Keratinocyte (primary cell): ENCODE measurements around the gene FRY. TPM values are rescaled to one million over a fixed set of nuclear protein-coding genes. Genes with fewer than 3 reads are reported as not detected.

Source experiments
- DNase-seq: peaks from one replicate; pipeline ENCODE4 v3.0.0-alpha.2; 2011; ENCODE audit warnings: low read depth, missing footprints, low spot score
- FAIRE-seq: peaks from 2 replicates; lab custom pipeline; 2011; peaks lifted over from hg19 to GRCh38; lab: Jason Lieb, UNC
- H2AFZ ChIP-seq: 2 replicates; pipeline ENCODE4 v1.6.0; 2012; ENCODE audit warnings: low read length, control low read depth, inconsistent platforms; ENCODE audit not compliant: control insufficient read depth
- H3K27ac ChIP-seq: 2 replicates; pipeline ENCODE4 v1.5.1; 2011; ENCODE audit warnings: low read length; ENCODE audit not compliant: control insufficient read depth, insufficient read depth
- H3K27me3 ChIP-seq: 3 replicates; pipeline ENCODE4 v1.6.0; 2011; ENCODE audit warnings: low read length; ENCODE audit not compliant: control insufficient read depth, insufficient read depth; ENCODE audit errors: extremely low read depth
- H3K36me3 ChIP-seq, 2 experiments: 2 replicates in 1 of 2; 3 replicates in 1 of 2; pipeline ENCODE4 v1.5.1; 2011; ENCODE audit warnings: low read length in 2 of 2, mild to moderate bottlenecking in 1 of 2; ENCODE audit not compliant: control insufficient read depth in 2 of 2, insufficient read depth in 2 of 2; ENCODE audit errors: extremely low read depth in 1 of 2
- H3K4me1 ChIP-seq: 3 replicates; pipeline ENCODE4 v1.5.1; 2011; ENCODE audit warnings: low read length; ENCODE audit not compliant: control insufficient read depth, insufficient read depth; ENCODE audit errors: extremely low read depth
- H3K4me2 ChIP-seq: 3 replicates; pipeline ENCODE4 v1.6.0; 2011; ENCODE audit warnings: low read depth, low read length; ENCODE audit not compliant: control insufficient read depth, insufficient read depth; ENCODE audit errors: extremely low read depth
- H3K4me3 ChIP-seq, 3 experiments: fragments of 200-600 bp in 1 of 3; sonication (generic) in 1 of 3; 2 replicates in 2 of 3; 3 replicates in 1 of 3; pipeline ENCODE4 v1.5.1; 2011 to 2016; ENCODE audit warnings: low read length in 3 of 3, mild to moderate bottlenecking in 3 of 3, control low read depth in 2 of 3, inconsistent platforms in 1 of 3, low read depth in 1 of 3, mixed read lengths in 1 of 3, mixed run types in 1 of 3, moderate library complexity in 1 of 3; ENCODE audit not compliant: control insufficient read depth in 2 of 3, insufficient read depth in 2 of 3; ENCODE audit errors: extremely low read depth in 1 of 3
- H3K79me2 ChIP-seq: 2 replicates; pipeline ENCODE4 v1.6.0; 2012; ENCODE audit warnings: low read length; ENCODE audit not compliant: control insufficient read depth, insufficient read depth
- H3K9ac ChIP-seq: 3 replicates; pipeline ENCODE4 v1.6.0; 2011; ENCODE audit warnings: low read length; ENCODE audit not compliant: control insufficient read depth, insufficient read depth; ENCODE audit errors: extremely low read depth
- H3K9me1 ChIP-seq: 3 replicates; pipeline ENCODE4 v1.6.0; 2011; ENCODE audit warnings: low read length; ENCODE audit not compliant: control insufficient read depth, insufficient read depth; ENCODE audit errors: extremely low read depth
- H3K9me3 ChIP-seq: 2 replicates; pipeline ENCODE4 v1.5.1; 2012; ENCODE audit warnings: low read depth, low read length; ENCODE audit not compliant: control insufficient read depth
- H4K20me1 ChIP-seq: 3 replicates; pipeline ENCODE4 v1.6.0; 2011; ENCODE audit warnings: low read length; ENCODE audit not compliant: control insufficient read depth, insufficient read depth; ENCODE audit errors: extremely low read depth
- CTCF ChIP-seq, 3 experiments: IDR thresholded peaks in 1 of 3; conservative IDR thresholded peaks in 1 of 3; optimal IDR thresholded peaks in 1 of 3; 2 replicates in 2 of 3; 3 replicates in 1 of 3; pipeline versions ENCODE3 to v1.5.1; 2011; ENCODE audit warnings: low read length in 3 of 3, mild to moderate bottlenecking in 3 of 3, moderate library complexity in 2 of 3, control low read depth in 1 of 3, inconsistent platforms in 1 of 3; ENCODE audit not compliant: insufficient read depth in 2 of 3; ENCODE audit errors: extremely low read depth in 1 of 3
- EZH2 ChIP-seq: IDR thresholded peaks from one replicate; pipeline ENCODE4 v1.6.1; 2012; ENCODE audit warnings: inconsistent platforms, mild to moderate bottlenecking, low read length, moderate library complexity
- dilution Hi-C: fragments of 300-500 bp; cut with MboI; formaldehyde crosslinking; loops from one replicate; pipeline ENCODE4 v1.7.0; 2020; ENCODE audit warnings: low sequenced_read_pairs; ENCODE audit not compliant: extremely low pct_ligation_motif_present
- polyA plus RNA-seq, 5 experiments: library from polyadenylated mRNA; depleted of rRNA in 3 of 5; stranded (reverse) in 3 of 5; stranded (forward) in 1 of 5; unstranded in 1 of 5; fragments of >200 nt; gene quantifications; 1 replicate in 1 of 5; 2 replicates in 3 of 5; 3 replicates in 1 of 5; pipeline versions ENCODE4 v1.2.1 to v1.2.3, GENCODE V29; 2011 to 2012; ENCODE audit warnings: missing spikeins in 2 of 5, low read depth in 1 of 5, low replicate concordance in 1 of 5

The FRY gene
- polyA plus RNA-seq, 1 donor (not counting 4 experiments of a cell fraction or from before 2014, with no cell fraction given) = 0.80 TPM

DNA sequence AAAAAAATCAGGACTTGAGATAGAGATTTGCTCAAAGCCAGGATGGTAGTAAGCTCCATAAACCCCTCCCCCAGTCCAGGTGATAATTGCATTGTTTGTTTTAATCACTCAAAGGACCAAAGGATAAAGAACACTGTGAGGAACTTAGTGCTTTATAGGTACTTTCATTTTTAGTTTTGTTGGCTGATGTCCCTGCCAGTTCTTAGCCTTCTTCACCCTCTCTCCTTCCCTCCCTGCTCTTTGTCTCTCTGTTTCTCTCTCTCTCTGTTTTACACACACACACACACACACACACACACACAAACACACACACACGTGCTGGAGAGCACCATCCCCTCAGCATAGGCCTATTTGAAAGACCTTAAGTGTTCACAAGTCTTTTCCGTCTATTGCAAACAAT is 5.2 kb downstream of the FRY start:
- dilution Hi-C loops = no loop called here
- FAIRE-seq = no peak
- no peak for DNase-seq
- H2AFZ ChIP-seq = no peak overlapping the region
- no peaks in the 10 kb centered on the region for H3K9me3 ChIP-seq
- H3K9ac ChIP-seq = no peak overlapping the region
- no peaks in the 10 kb centered on the region for H4K20me1 ChIP-seq
- no peak overlapping the region for H3K27ac ChIP-seq
- H3K9me1 ChIP-seq = no peaks in the 10 kb centered on the region
- peaks cover under 1% of the 10 kb centered on the region for H3K4me1 ChIP-seq
- H3K27me3 ChIP-seq = no peaks in the 10 kb centered on the region
- no peaks in the 10 kb centered on the region for H3K79me2 ChIP-seq
- TF ChIP-seq CTCF (optimal IDR thresholded peaks at IDR 0.05 in 1 of 3, IDR thresholded peaks at IDR 0.05 in 1 of 3, conservative IDR thresholded peaks at IDR 0.05 in 1 of 3; ENCODE audit: extremely low read depth in 1 of 3, insufficient read depth in 2 of 3, low read length in 3 of 3) = no peak
- TF ChIP-seq EZH2 = no peak
- H3K4me2 ChIP-seq = no peak overlapping the region
- no peak overlapping the region for H3K4me3 ChIP-seq
- H3K36me3 ChIP-seq = no peaks in the 10 kb centered on the region

GRCh38 chr13:32037471-32037870 is 5.9 kb downstream of the FRY start:
- FAIRE-seq = no peak
- Histone ChIP-seq H3K27me3 (no peaks in the 10 kb centered on the region), H3K36me3 (no peaks in the 10 kb centered on the region), H3K9me1 (no peaks in the 10 kb centered on the region), H3K4me2 (no peak overlapping the region), H3K9ac (no peak overlapping the region), H3K4me1 (no peaks in the 10 kb centered on the region), H3K79me2 (no peaks in the 10 kb centered on the region), H3K27ac (no peak overlapping the region), H2AFZ (no peak overlapping the region), H3K4me3 (no peak overlapping the region), H3K9me3 (no peaks in the 10 kb centered on the region), H4K20me1 (no peaks in the 10 kb centered on the region)
- DNase-seq = no peak
- dilution Hi-C loops = no loop called here
- TF ChIP-seq CTCF (optimal IDR thresholded peaks at IDR 0.05 in 1 of 3, IDR thresholded peaks at IDR 0.05 in 1 of 3, conservative IDR thresholded peaks at IDR 0.05 in 1 of 3; ENCODE audit: extremely low read depth in 1 of 3, insufficient read depth in 2 of 3, low read length in 3 of 3) (no peak), EZH2 (no peak)
